PFSK-1 (cell line): ENCODE measurements around the gene CREM.

Experiments
- FOXP2 ChIP-seq: optimal IDR thresholded peaks from 2 replicates; pipeline ENCODE3; 2011; ENCODE audit warnings: borderline replicate concordance, control low read depth, inconsistent platforms; ENCODE audit not compliant: insufficient read depth; ENCODE audit errors: extremely low read length, extremely low read depth
- POLR2AphosphoS5 ChIP-seq: IDR thresholded peaks from 2 replicates; pipeline ENCODE4 v1.6.1; 2012; ENCODE audit warnings: low read depth, mild to moderate bottlenecking, control low read depth, low read length, moderate library complexity
- REST ChIP-seq, 2 experiments: IDR thresholded peaks; 2 replicates each; pipeline versions ENCODE4 v1.6.1 to v1.8.0; 2011 to 2012; ENCODE audit warnings: low read depth in 2 of 2, low read length in 2 of 2, control low read depth in 1 of 2, inconsistent platforms in 1 of 2, mild to moderate bottlenecking in 1 of 2, moderate library complexity in 1 of 2; ENCODE audit not compliant: insufficient read depth in 1 of 2
- SIN3A ChIP-seq: IDR thresholded peaks from 2 replicates; pipeline ENCODE4 v1.6.1; 2012; ENCODE audit warnings: mild to moderate bottlenecking, low read length, moderate library complexity, borderline replicate concordance; ENCODE audit not compliant: insufficient read depth
- TAF1 ChIP-seq: IDR thresholded peaks from 2 replicates; pipeline ENCODE4 v1.6.1; 2012; ENCODE audit warnings: low read length, control low read depth, borderline replicate concordance; ENCODE audit not compliant: insufficient read depth

Gene CREM

GRCh38 chr10:35200487-35200886 lies 73.8 kb downstream of the CREM start:
- TF ChIP-seq REST (IDR thresholded peaks at IDR 0.05; ENCODE audit: insufficient read depth in 1 of 2, low read depth in 2 of 2, low read length in 2 of 2) = no peak
- no peak for TF ChIP-seq SIN3A
- TF ChIP-seq POLR2AphosphoS5 = no peak
- no peak for TF ChIP-seq FOXP2
- no peak for TF ChIP-seq TAF1

- TF ChIP-seq FOXP2 = no peak
- TF ChIP-seq POLR2AphosphoS5 = no peak
Observed at GRCh38 chr10:35201234-35201633, 74.6 kb downstream of the CREM start.

GRCh38 chr10:35202050-35202449 lies 75.4 kb downstream of the CREM start:
- TF ChIP-seq TAF1 (no peak), REST (IDR thresholded peaks at IDR 0.05; ENCODE audit: insufficient read depth in 1 of 2, low read depth in 2 of 2, low read length in 2 of 2) (no peak)

GRCh38 chr10:35203745-35204144 lies 77.1 kb downstream of the CREM start:
- no peak for TF ChIP-seq REST (IDR thresholded peaks at IDR 0.05; ENCODE audit: insufficient read depth in 1 of 2, low read depth in 2 of 2, low read length in 2 of 2)
- TF ChIP-seq SIN3A = no peak
- TF ChIP-seq TAF1 = no peak
- no peak for TF ChIP-seq FOXP2
- TF ChIP-seq POLR2AphosphoS5 = no peak

- TF ChIP-seq POLR2AphosphoS5 (no peak), FOXP2 (no peak), TAF1 (no peak), SIN3A (no peak), REST (IDR thresholded peaks at IDR 0.05; ENCODE audit: insufficient read depth in 1 of 2, low read depth in 2 of 2, low read length in 2 of 2) (no peak)
Observed at GRCh38 chr10:35204650-35205319, 78.1 kb downstream of the CREM start.
